Upper lobe of left lung (tissue), 6 donors: ENCODE measurements around the gene GPX5. TPM values are rescaled to one million over a fixed set of nuclear protein-coding genes. Genes with fewer than 3 reads are reported as not detected.

Experiments used
- ATAC-seq, 2 donors: fragments of 200-7000 bp; cut with Tn5 transposase; one replicate each; pipeline ENCODE4 v1.9.1; 2022; ENCODE audit warnings: mild to moderate bottlenecking in 2 of 2, moderate library complexity in 2 of 2; ENCODE audit not compliant: low FRiP score in 2 of 2
- DNase-seq, 2 donors: peaks; one replicate each; pipeline ENCODE4 v3.0.0-alpha.2; 2019 to 2020
- H3K27ac ChIP-seq, 4 donors: fragments of 200-600 bp; sonication (generic); one replicate each; pipeline ENCODE4 v1.5.1; 2016 to 2019
- H3K27me3 ChIP-seq, 4 donors: fragments of 200-600 bp; sonication (generic); one replicate each; pipeline ENCODE4 v1.5.1; 2017 to 2019
- H3K36me3 ChIP-seq, 4 donors: fragments of 200-600 bp; sonication (generic); one replicate each; pipeline ENCODE4 v1.5.1; 2016 to 2019
- H3K4me1 ChIP-seq, 4 donors: fragments of 200-600 bp; sonication (generic); one replicate each; pipeline ENCODE4 v1.5.1; 2018 to 2019
- H3K4me3 ChIP-seq, 4 donors: fragments of 200-600 bp; sonication (generic); one replicate each; pipeline ENCODE4 v1.5.1; 2017 to 2019; ENCODE audit warnings: mild to moderate bottlenecking in 2 of 4, moderate library complexity in 1 of 4
- H3K9me3 ChIP-seq, 4 donors: fragments of 200-600 bp; sonication (generic); one replicate each; pipeline ENCODE4 v1.5.1; 2018 to 2019
- EP300 ChIP-seq, 4 donors: sonication (generic); formaldehyde crosslinking; IDR thresholded peaks; one replicate each; pipeline ENCODE4 v1.5.1; 2017; ENCODE audit warnings: antibody characterized with exemption in 4 of 4, control low read depth in 2 of 4
- POLR2A ChIP-seq, 4 donors: fragments of 450-650 bp; IDR thresholded peaks; one replicate each; pipeline ENCODE4 v1.5.1; 2016 to 2017; ENCODE audit warnings: antibody characterized with exemption in 4 of 4, mild to moderate bottlenecking in 2 of 4
- POLR2AphosphoS5 ChIP-seq, 2 donors: sonication (generic); formaldehyde crosslinking; IDR thresholded peaks; one replicate each; pipeline ENCODE4 v1.5.1; 2017; ENCODE audit warnings: antibody characterized with exemption in 2 of 2
- WGBS, 2 donors: methylation state at CpG; one replicate each; pipeline ENCODE4 v1.1.5; 2017 to 2018; 5-methylcytosine and 5-hydroxymethylcytosine counted together
- total RNA-seq, 6 donors: library from RNA; depleted of rRNA in 4 of 6; stranded (reverse); fragments of >200 nt in 4 of 6; gene quantifications; one replicate each; pipeline versions ENCODE4 v1.1.0 to v1.2.1, GENCODE V29; 2016 to 2021
- TF ChIP-seq, protein P1 (sequence below), 6 experiments: fragments of 450-650 bp in 4 of 6; fragments of 200-600 bp in 2 of 6; sonication (generic) in 2 of 6; IDR thresholded peaks; one replicate each; pipeline ENCODE4 v1.5.1; 2016 to 2019; ENCODE audit warnings: antibody characterized with exemption in 6 of 6
- donor health status: DM: no; HTN: no; CAD: no; lungs with moderate emphysema.
- donor health status: DM: no; HTN: yes; CAD: no; lungs with severe emphysema.

Gene GPX5
- total RNA-seq, 6 donors from 2014 or later, result not detected

DNA sequence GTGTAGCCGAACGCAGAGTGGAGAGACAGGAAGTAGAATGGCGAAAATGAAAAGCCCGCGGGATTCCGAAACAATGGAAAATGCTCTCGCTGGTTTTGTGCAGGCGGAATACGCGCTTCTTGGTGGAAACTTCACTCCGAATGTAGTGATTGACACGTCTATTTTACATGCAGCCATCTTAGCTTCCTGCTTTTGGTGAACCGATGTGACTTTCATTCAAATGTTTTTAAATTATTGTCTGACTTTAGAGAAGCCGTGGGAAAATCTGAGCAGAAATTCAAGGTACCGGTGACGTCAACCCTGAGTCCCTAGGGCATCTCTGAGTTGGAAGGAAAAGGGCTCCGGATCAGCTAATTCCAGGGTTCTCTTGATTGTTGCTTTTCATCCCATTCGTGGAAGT is 11.4 kb downstream of the GPX5 start:
- no peaks in the 10 kb centered on the region for H3K36me3 ChIP-seq
- no peak for ATAC-seq
- TF ChIP-seq POLR2A (IDR thresholded peaks at IDR 0.05), result no peak
- no peak for TF ChIP-seq POLR2AphosphoS5 (IDR thresholded peaks at IDR 0.05)
- TF ChIP-seq EP300 (IDR thresholded peaks at IDR 0.05), result no peak
- TF ChIP-seq, protein P1, sequence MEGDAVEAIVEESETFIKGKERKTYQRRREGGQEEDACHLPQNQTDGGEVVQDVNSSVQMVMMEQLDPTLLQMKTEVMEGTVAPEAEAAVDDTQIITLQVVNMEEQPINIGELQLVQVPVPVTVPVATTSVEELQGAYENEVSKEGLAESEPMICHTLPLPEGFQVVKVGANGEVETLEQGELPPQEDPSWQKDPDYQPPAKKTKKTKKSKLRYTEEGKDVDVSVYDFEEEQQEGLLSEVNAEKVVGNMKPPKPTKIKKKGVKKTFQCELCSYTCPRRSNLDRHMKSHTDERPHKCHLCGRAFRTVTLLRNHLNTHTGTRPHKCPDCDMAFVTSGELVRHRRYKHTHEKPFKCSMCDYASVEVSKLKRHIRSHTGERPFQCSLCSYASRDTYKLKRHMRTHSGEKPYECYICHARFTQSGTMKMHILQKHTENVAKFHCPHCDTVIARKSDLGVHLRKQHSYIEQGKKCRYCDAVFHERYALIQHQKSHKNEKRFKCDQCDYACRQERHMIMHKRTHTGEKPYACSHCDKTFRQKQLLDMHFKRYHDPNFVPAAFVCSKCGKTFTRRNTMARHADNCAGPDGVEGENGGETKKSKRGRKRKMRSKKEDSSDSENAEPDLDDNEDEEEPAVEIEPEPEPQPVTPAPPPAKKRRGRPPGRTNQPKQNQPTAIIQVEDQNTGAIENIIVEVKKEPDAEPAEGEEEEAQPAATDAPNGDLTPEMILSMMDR (IDR thresholded peaks at IDR 0.05), result no peak
- peaks cover 0 to 3% (median 0%) of the 10 kb centered on the region in 4 donors for H3K27me3 ChIP-seq
- H3K4me3 ChIP-seq, result no peak overlapping the region
- DNase-seq, result no peak
- H3K4me1 ChIP-seq, result no peaks in the 10 kb centered on the region
- WGBS, 2 donors, result 12 to 19% methylated on average over 18 of the region's 18 CpGs
- no peak overlapping the region for H3K27ac ChIP-seq
- H3K9me3 ChIP-seq, result no peaks in the 10 kb centered on the region

DNA sequence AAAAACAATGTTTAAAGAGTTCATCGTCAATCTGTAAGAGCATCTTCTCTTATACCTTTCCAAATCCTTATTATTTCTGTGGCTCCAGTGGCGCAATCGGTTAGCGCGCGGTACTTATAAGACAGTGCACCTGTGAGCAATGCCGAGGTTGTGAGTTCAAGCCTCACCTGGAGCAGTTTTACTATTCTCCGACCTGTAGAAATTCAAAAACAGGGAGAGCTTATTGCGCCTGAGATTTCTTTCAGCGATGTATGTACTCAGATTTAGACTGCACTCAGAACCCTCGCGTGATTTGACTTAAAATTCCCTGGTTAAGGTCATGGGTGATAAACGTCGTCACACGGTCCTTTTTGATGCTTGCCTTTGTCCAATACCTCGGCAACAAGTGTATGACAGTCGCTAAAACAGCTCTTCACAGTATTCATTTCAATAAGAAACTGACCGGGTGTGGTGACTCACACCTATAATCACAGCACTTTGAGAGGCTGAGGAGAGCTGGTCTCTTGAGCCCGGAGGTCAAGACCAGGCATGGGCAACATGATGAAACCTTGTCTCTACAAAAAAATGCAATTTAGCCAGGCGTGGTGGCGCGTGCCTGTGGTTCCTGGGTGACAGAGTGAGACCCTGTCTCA is 11.9 kb downstream of the GPX5 start:
- no peak overlapping the region for H3K27ac ChIP-seq
- DNase-seq, result no peak
- peaks cover 0 to 3% (median 0%) of the 10 kb centered on the region in 4 donors for H3K27me3 ChIP-seq

DNA sequence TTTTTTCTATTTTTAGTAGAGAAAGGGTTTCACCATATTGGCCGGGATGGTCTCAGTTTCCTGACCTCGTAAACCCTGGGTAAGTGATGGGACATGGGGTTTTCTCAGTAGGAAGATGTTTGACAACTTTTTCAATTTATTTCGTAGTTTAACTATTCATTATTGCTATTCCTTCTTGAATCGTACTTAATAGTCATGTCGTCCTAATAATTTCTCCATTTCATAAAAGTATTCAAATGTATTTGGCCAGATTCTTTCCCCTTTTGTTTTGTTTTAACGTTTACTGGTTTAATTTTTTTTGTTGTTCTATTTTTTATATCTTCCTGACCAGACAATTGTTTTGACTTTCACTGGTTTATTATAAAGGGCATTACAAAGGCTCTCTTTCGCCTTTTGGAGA is 16.3 kb downstream of the GPX5 start:
- H3K36me3 ChIP-seq, result no peaks in the 10 kb centered on the region
- peaks cover 0 to 9% (median 4%) of the 10 kb centered on the region in 4 donors for H3K4me1 ChIP-seq
- ATAC-seq (no peak), DNase-seq (no peak)
- H3K27me3 ChIP-seq, result peaks cover 0 to 3% (median 0%) of the 10 kb centered on the region in 4 donors
- no peaks in the 10 kb centered on the region for H3K9me3 ChIP-seq
- WGBS, 2 donors, result 54 to 57% methylated on average over 7 of the region's 7 CpGs
- TF ChIP-seq POLR2AphosphoS5 (IDR thresholded peaks at IDR 0.05) (no peak), EP300 (IDR thresholded peaks at IDR 0.05) (no peak), POLR2A (IDR thresholded peaks at IDR 0.05) (no peak)
- TF ChIP-seq, protein P1 (IDR thresholded peaks at IDR 0.05), result no peak
- H3K27ac ChIP-seq, result no peak overlapping the region
- peak overlapping the region in 3 of 4 donors; percentile 32 to 42 (median 32) for H3K4me3 ChIP-seq

More for the DNA sequence above, 11.9 kb downstream of the GPX5 start:
- Histone ChIP-seq H3K9me3 (no peaks in the 10 kb centered on the region), H3K4me3 (no peak overlapping the region), H3K36me3 (no peaks in the 10 kb centered on the region), H3K4me1 (peaks cover 0 to under 1% (median 0%) of the 10 kb centered on the region in 4 donors)
- TF ChIP-seq POLR2AphosphoS5 (IDR thresholded peaks at IDR 0.05) (no peak), POLR2A (IDR thresholded peaks at IDR 0.05) (no peak), EP300 (IDR thresholded peaks at IDR 0.05) (no peak)
- TF ChIP-seq, protein P1 (IDR thresholded peaks at IDR 0.05), result no peak
- no peak for ATAC-seq
- WGBS, 2 donors, result 51 to 53% methylated on average over 22 of the region's 22 CpGs

DNA sequence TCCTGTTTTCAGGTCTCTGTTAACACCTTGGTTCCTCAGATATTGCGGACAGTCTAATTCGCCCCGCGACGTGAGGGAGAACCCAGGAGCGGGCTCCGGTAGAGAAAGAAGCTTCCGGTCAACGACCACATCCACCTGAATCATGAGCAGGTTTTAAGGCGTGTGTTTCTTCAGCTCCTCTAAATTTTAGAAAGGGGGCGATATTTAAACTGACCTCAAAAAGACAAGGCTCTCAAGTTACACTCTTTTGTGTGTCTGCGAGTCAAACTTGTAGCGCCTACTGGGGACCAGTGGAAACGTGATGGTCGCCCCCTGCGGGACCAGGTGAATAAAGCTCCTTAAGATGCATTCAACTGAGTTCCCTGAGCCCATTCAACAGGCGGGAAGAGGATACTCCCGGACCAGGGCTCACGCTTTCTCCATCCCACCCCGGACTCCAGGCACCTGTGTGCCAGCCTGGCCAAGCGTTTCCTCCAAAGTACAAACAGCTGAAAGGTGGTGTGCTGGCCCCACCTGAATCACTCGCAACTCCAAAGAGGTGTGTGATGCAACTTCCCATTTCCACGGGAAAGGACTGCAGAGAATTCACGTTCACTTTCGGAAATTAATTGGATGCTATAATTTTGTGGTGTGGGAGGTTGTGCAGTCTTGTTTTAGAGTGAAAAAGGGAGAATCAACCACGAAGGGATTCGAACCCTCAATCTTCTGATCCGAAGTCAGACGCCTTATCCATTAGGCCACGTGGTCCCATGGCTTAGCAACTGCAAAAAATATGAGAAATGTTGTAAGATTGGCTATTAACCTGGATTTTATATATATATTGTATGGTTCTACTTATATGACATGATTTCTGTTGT is 17.0 kb downstream of the GPX5 start:
- Histone ChIP-seq H3K27ac (no peak overlapping the region), H3K27me3 (peaks cover 0 to 3% (median 0%) of the 10 kb centered on the region in 4 donors), H3K4me3 (peak overlapping the region in 3 of 4 donors; percentile 32 to 42 (median 32)), H3K36me3 (no peaks in the 10 kb centered on the region), H3K9me3 (no peaks in the 10 kb centered on the region), H3K4me1 (peaks cover 0 to 9% (median 4%) of the 10 kb centered on the region in 4 donors)
- peak in 1 of 2 donors; percentile 66 for DNase-seq
- TF ChIP-seq, protein P1 (IDR thresholded peaks at IDR 0.05), result peak in 5 of 6 experiments; percentile 15 to 55 (median 32)
- no peak for TF ChIP-seq POLR2AphosphoS5 (IDR thresholded peaks at IDR 0.05)
- WGBS, 2 donors, result 1 to 4% methylated on average over 30 of the region's 30 CpGs
- peak; percentile 58 to 81 for ATAC-seq
